Lung (tissue), 12 donors: ENCODE data around the gene CAMKK2. TPM values are rescaled to one million over a fixed set of nuclear protein-coding genes. Genes with fewer than 3 reads are reported as not detected.

Experiments
- ATAC-seq: fragments of 200-7000 bp; cut with Tn5 transposase; one replicate; pipeline ENCODE4 v1.9.1; 2020; ENCODE audit warnings: moderate number of reproducible peaks; ENCODE audit not compliant: insufficient read depth, low FRiP score
- DNase-seq, 3 donors: peaks; one replicate each; pipeline ENCODE4 v3.0.0-alpha.2; 2013 to 2017
- H3K27ac ChIP-seq, 2 donors: one replicate each; pipeline ENCODE4 v1.5.1; 2013; ENCODE audit warnings: mild to moderate bottlenecking in 2 of 2, moderate library complexity in 2 of 2, control low read depth in 1 of 2, inconsistent platforms in 1 of 2, low read depth in 1 of 2, low read length in 1 of 2
- H3K27me3 ChIP-seq, 3 donors: one replicate each; pipeline ENCODE4 v1.5.1; 2013; ENCODE audit warnings: low read length in 2 of 3; ENCODE audit not compliant: control insufficient read depth in 3 of 3, insufficient read depth in 3 of 3
- H3K36me3 ChIP-seq, 4 donors: one replicate each; pipeline ENCODE4 v1.5.1; 2013; ENCODE audit warnings: low read length in 4 of 4, mild to moderate bottlenecking in 1 of 4, moderate library complexity in 1 of 4; ENCODE audit not compliant: control insufficient read depth in 4 of 4, insufficient read depth in 4 of 4
- H3K4me1 ChIP-seq, 5 donors: one replicate each; pipeline ENCODE4 v1.5.1; 2013; ENCODE audit warnings: low read length in 5 of 5, mild to moderate bottlenecking in 2 of 5, moderate library complexity in 1 of 5; ENCODE audit not compliant: control insufficient read depth in 5 of 5, insufficient read depth in 5 of 5
- H3K4me3 ChIP-seq: one replicate; pipeline ENCODE4 v1.5.1; 2013; ENCODE audit warnings: mild to moderate bottlenecking, control low read depth, moderate library complexity
- H3K9ac ChIP-seq, 2 donors: one replicate each; pipeline ENCODE4 v1.5.1; 2013; ENCODE audit warnings: low read length in 2 of 2, control low read depth in 1 of 2; ENCODE audit not compliant: insufficient read depth in 1 of 2
- H3K9me3 ChIP-seq, 4 donors: one replicate each; pipeline ENCODE4 v1.5.1; 2013; ENCODE audit warnings: low read length in 3 of 4, mild to moderate bottlenecking in 1 of 4, moderate library complexity in 1 of 4; ENCODE audit not compliant: control insufficient read depth in 4 of 4, insufficient read depth in 3 of 4
- CTCF ChIP-seq: IDR thresholded peaks from 2 replicates; pipeline ENCODE4 v1.5.1; 2012; ENCODE audit warnings: mild to moderate bottlenecking; ENCODE audit errors: control extremely low read depth, extremely low read depth
- WGBS, 2 donors: extraction: QIAGEN DNeasy Blood & Tissue Kit; methylation state at CpG; one replicate each; pipeline ENCODE4 v1.1.7; 2013; 5-methylcytosine and 5-hydroxymethylcytosine counted together
- polyA plus RNA-seq, 2 donors: library from polyadenylated mRNA; stranded (reverse); fragments of 200-250 nt; gene quantifications; one replicate each; pipeline ENCODE4 v1.2.1, GENCODE V29; 2013
- total RNA-seq, 2 donors: library from RNA; depleted of rRNA in 1 of 2; stranded (reverse); fragments of >200 nt in 1 of 2; gene quantifications; one replicate each; pipeline ENCODE4 v1.2.1, GENCODE V29; 2014 to 2021
- donor health status: control.
- donor health status: control.
- donor health status: Bipolar disorder and iron deficiency.
- donor health status: healthy.
- donor health status: DM: yes; HTN: yes; CAD: no.

Gene CAMKK2
- total and polyA plus RNA-seq, 4 donors, result 12.0 to 46.3 (median 36.0) TPM

DNA sequence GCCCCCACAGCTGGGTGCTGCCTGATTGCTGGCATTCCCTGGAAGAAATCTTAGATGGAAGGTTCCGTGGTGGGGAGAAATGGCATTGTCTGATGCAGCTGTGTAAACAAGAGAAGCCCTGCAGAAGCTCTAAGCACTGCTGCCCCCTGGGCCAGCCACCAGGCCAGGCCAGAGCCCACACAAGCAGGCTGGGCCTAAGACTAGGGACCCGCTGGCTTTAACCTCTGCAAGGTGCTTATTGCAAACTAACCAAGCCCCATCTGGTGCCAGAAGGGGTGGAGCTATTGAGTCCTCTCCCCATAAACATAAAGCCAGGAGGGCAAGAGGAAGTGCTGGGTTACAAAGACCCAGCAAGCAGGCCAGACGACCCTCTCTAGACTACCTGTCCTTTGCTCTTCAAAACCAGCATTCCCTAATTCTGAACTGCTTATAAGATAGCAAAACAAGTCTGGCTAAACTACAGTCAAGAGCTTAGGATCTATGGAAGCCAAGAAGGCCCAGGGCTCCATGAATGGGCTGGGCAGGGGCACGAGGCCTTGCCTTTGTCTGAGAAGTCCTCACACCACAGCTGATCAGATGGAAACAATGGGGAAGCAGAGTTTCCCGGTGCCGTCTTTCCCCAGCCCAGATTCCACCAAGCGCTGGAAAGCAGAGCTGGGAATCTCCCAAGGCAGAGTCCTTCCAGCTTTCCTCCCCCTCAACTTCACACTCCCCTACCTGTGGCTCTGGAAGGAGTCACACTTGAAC lies 57.7 kb downstream of the CAMKK2 start:
- no peak overlapping the region for H3K9ac ChIP-seq
- WGBS, 2 donors, result 31 to 54% methylated on average over 7 of the region's 7 CpGs
- no peak for ATAC-seq
- H3K36me3 ChIP-seq, result peaks cover 4 to 26% (median 14%) of the 10 kb centered on the region in 4 donors
- peaks cover 0 to 14% (median 6%) of the 10 kb centered on the region in 5 donors for H3K4me1 ChIP-seq
- no peaks in the 10 kb centered on the region for H3K27me3 ChIP-seq
- no peak overlapping the region for H3K4me3 ChIP-seq
- no peak for TF ChIP-seq CTCF
- no peaks in the 10 kb centered on the region for H3K9me3 ChIP-seq
- H3K27ac ChIP-seq, result no peak overlapping the region
- peak in 1 of 3 donors; percentile 34 for DNase-seq

DNA sequence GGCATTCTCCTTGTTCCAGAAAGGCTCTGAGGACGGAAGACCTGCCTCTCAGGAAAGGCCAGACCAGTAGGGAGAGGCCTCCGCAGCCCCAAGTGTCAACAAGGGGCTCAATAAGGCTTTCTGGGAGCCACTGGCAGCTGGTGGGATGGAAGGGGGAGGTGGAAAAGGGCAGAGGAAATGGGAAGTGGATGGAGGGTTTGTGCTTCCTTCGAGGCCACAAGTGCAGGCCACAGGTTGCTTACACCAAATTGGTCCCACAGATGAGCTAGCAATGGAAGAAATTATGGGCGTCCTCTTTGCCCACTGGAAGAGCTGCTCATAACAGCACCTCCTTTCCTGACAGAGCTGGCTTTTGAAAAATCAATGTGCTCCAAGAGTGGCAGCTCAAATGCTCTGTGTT lies 58.4 kb downstream of the CAMKK2 start:
- Histone ChIP-seq H3K27ac (no peak overlapping the region), H3K27me3 (no peaks in the 10 kb centered on the region), H3K9me3 (no peaks in the 10 kb centered on the region), H3K9ac (no peak overlapping the region), H3K4me3 (no peak overlapping the region), H3K4me1 (peaks cover 0 to 14% (median 6%) of the 10 kb centered on the region in 5 donors), H3K36me3 (peaks cover 4 to 30% (median 9%) of the 10 kb centered on the region in 4 donors)
- no peak for DNase-seq
- TF ChIP-seq CTCF, result no peak
- ATAC-seq, result no peak
- 76 to 77% methylated on average over 4 of the region's 4 CpGs for WGBS, 2 donors

DNA sequence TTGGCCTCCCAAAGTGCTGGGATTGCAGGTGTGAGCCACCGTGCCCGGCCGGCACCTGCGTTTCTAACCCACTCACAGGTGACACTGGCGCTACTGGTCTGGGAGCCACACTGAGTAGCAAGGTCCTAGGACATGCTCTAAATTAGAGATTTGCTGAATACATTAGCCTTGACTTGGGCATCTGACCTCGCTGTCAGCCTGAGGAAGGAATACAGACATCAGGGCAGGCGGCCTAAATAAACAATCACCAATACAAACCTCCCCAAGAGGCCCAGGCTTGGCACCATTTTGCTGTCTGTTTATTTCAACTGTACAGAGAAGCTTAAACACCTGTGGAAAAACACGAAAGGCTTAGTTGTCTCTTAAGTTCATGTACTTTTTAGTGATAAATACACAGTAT lies 59.1 kb downstream of the CAMKK2 start:
- no peak for TF ChIP-seq CTCF
- whole genome bisulfite sequencing, 2 donors, result 78 to 92% methylated on average over 8 of the region's 8 CpGs
- Histone ChIP-seq H3K36me3 (peaks cover 4 to 34% (median 9%) of the 10 kb centered on the region in 4 donors), H3K9ac (no peak overlapping the region), H3K4me3 (no peak overlapping the region), H3K27ac (no peak overlapping the region), H3K9me3 (no peaks in the 10 kb centered on the region), H3K27me3 (no peaks in the 10 kb centered on the region), H3K4me1 (peaks cover 0 to 14% (median 6%) of the 10 kb centered on the region in 5 donors)
- no peak for ATAC-seq
- DNase-seq, result no peak
